ENCODE measurements around the gene PPM1B. TPM values are rescaled to one million over a fixed set of nuclear protein-coding genes. Genes with fewer than 3 reads are reported as not detected.
A peak's percentile ranks its signal among the peaks of the same experiment; 100 is the strongest.

Gene PPM1B
- total and polyA plus RNA-seq, 2 of the 8 experiments (the other 6 are each of a cell fraction or from before 2014, with no cell fraction given), result 43.6 to 126 TPM

GRCh38 chr2:44137872-44138551 is 30.7 kb upstream of the PPM1B start (continued):
- TF ChIP-seq TEAD4 (IDR thresholded peaks at IDR 0.05; ENCODE audit: low read depth, low read length) (peak; percentile 66; the same call in 1 of the 2 replicates), SP4 (IDR thresholded peaks at IDR 0.05; ENCODE audit: low read length) (peak; percentile 69; the same call in 1 of the 2 replicates), ATF2 (IDR thresholded peaks at IDR 0.05; ENCODE audit: low read length) (peak; percentile 84; the same call in 1 of the 2 replicates), POU5F1 (IDR thresholded peaks at IDR 0.05; ENCODE audit: low read depth, low read length) (peak; percentile 53; the same call in 1 of the 2 replicates), CEBPB (IDR thresholded peaks at IDR 0.05; ENCODE audit: low read depth, low read length) (peak; percentile 95), TAF1 (IDR thresholded peaks at IDR 0.05; ENCODE audit: low read depth, low read length) (0 out of 2 replicates have a peak, but pooled peaks have one; percentile 31), MAX (IDR thresholded peaks at IDR 0.05) (peak; percentile 8; the same call in 1 of the 2 replicates)
- TF ChIP-seq, protein P1, sequence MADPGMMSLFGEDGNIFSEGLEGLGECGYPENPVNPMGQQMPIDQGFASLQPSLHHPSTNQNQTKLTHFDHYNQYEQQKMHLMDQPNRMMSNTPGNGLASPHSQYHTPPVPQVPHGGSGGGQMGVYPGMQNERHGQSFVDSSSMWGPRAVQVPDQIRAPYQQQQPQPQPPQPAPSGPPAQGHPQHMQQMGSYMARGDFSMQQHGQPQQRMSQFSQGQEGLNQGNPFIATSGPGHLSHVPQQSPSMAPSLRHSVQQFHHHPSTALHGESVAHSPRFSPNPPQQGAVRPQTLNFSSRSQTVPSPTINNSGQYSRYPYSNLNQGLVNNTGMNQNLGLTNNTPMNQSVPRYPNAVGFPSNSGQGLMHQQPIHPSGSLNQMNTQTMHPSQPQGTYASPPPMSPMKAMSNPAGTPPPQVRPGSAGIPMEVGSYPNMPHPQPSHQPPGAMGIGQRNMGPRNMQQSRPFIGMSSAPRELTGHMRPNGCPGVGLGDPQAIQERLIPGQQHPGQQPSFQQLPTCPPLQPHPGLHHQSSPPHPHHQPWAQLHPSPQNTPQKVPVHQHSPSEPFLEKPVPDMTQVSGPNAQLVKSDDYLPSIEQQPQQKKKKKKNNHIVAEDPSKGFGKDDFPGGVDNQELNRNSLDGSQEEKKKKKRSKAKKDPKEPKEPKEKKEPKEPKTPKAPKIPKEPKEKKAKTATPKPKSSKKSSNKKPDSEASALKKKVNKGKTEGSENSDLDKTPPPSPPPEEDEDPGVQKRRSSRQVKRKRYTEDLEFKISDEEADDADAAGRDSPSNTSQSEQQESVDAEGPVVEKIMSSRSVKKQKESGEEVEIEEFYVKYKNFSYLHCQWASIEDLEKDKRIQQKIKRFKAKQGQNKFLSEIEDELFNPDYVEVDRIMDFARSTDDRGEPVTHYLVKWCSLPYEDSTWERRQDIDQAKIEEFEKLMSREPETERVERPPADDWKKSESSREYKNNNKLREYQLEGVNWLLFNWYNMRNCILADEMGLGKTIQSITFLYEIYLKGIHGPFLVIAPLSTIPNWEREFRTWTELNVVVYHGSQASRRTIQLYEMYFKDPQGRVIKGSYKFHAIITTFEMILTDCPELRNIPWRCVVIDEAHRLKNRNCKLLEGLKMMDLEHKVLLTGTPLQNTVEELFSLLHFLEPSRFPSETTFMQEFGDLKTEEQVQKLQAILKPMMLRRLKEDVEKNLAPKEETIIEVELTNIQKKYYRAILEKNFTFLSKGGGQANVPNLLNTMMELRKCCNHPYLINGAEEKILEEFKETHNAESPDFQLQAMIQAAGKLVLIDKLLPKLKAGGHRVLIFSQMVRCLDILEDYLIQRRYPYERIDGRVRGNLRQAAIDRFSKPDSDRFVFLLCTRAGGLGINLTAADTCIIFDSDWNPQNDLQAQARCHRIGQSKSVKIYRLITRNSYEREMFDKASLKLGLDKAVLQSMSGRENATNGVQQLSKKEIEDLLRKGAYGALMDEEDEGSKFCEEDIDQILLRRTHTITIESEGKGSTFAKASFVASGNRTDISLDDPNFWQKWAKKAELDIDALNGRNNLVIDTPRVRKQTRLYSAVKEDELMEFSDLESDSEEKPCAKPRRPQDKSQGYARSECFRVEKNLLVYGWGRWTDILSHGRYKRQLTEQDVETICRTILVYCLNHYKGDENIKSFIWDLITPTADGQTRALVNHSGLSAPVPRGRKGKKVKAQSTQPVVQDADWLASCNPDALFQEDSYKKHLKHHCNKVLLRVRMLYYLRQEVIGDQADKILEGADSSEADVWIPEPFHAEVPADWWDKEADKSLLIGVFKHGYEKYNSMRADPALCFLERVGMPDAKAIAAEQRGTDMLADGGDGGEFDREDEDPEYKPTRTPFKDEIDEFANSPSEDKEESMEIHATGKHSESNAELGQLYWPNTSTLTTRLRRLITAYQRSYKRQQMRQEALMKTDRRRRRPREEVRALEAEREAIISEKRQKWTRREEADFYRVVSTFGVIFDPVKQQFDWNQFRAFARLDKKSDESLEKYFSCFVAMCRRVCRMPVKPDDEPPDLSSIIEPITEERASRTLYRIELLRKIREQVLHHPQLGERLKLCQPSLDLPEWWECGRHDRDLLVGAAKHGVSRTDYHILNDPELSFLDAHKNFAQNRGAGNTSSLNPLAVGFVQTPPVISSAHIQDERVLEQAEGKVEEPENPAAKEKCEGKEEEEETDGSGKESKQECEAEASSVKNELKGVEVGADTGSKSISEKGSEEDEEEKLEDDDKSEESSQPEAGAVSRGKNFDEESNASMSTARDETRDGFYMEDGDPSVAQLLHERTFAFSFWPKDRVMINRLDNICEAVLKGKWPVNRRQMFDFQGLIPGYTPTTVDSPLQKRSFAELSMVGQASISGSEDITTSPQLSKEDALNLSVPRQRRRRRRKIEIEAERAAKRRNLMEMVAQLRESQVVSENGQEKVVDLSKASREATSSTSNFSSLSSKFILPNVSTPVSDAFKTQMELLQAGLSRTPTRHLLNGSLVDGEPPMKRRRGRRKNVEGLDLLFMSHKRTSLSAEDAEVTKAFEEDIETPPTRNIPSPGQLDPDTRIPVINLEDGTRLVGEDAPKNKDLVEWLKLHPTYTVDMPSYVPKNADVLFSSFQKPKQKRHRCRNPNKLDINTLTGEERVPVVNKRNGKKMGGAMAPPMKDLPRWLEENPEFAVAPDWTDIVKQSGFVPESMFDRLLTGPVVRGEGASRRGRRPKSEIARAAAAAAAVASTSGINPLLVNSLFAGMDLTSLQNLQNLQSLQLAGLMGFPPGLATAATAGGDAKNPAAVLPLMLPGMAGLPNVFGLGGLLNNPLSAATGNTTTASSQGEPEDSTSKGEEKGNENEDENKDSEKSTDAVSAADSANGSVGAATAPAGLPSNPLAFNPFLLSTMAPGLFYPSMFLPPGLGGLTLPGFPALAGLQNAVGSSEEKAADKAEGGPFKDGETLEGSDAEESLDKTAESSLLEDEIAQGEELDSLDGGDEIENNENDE (IDR thresholded peaks at IDR 0.05; ENCODE audit: insufficient replicate concordance, low read length), result peak; percentile 49
